DMS 273 (cell line): ENCODE results near the gene PCP4L1.
"Not testable (repeated sequence)": the region's sequence is repeated elsewhere in the genome, so short reads cannot be mapped to it uniquely, and the experiment has no call there.

Source experiments
- DNase-seq: peaks from one replicate; lab custom pipeline; 2025; ENCODE audit not compliant: unreplicated experiment; lab: John Stamatoyannopoulos, UW

The PCP4L1 gene

DNA sequence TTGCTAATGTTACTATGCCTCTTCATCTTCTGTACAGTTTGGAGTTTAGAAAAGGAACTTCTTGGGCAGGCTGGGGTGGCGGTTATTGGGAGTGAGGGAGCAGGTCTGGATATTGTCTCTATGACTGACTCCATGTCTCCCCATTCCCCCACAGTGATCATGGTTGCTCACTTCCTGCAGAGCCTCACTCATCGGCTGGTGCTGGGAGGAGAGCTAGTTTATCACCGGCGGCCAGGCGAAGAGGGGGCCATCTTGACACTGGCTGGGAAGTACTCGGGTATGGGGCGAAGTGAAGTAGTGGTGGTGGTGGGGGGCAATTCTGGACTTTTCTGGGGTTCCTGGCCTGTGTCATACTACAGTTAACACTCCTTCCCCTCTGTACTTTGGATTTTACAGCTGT lies 30.5 kb upstream of the PCP4L1 start:
- no peak for DNase-seq

GRCh38 chr1:161229896-161230295 lies 28.6 kb upstream of the PCP4L1 start:
- DNase-seq: peak; percentile 28

DNA sequence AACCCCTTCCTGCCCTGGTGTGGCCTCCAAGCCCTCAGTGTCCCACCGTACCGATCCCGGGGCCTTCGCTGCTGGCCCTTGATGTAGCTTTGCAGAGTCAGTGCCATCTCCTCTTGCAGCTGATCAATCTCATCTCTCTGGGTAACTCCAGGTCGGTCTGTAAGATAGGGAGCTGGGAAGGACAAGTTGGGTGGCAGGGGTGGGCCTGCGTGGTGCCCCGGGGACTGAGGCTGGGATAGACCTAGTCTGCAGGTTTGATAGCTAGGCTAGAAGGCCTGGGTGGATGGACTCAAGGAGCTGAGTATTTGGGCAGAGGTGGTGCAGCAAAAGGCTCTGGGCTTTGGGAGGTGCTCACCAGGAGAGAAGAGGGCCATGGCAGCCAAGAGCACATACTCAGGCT lies 27.8 kb upstream of the PCP4L1 start:
- no peak for DNase-seq

- DNase-seq: no peak
Measured at GRCh38 chr1:161233102-161233501, 25.4 kb upstream of the PCP4L1 start.

- DNase-seq: no peak
Measured at GRCh38 chr1:161235957-161236775, 22.4 kb upstream of the PCP4L1 start.

GRCh38 chr1:161238039-161238473 lies 20.5 kb upstream of the PCP4L1 start, which contains the start of gene NR1I3:
Gene NR1I3 (minus strand): TSS chr1:161238203. CDS start chr1:161236565, 1,638 bp downstream.
- DNase-seq: no peak

DNA sequence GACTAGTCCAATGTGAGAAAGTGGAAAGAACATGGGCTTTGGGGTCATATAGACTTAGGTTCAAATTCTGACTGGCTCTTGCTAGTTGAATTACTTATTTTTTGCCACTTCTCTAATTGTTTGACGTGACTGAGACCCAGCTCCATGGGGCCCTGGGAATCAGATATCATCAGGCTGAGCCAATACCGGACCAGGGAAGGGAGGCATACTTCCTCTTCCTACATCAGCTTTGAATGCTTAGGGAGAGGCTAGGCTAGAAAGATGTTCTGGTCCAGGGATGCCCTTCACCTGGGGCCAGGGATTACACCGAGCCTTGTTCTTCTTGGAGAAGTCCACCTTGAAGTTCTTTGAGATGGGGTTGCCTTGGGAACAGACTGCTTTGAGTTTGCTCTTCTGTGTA lies 16.9 kb upstream of the PCP4L1 start:
- no peak for DNase-seq

DNA sequence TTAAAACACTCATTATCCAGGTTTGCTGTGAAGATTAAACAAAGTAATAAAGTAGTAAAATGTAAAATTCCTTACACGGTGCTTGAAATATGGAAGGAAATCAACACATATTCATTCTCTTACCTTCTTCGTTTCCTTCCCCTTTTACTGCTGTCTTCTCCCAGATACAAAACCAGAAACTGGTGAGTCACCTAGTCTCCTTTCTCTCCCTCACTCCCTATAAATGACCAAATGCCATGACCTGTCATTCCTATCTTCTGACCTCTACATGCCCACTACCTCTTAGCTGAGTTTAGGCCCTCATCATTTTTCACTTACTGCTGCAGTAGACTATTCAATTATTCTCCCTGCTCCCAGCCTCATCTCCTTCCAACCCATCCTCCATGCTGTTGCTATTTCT lies 16.2 kb upstream of the PCP4L1 start:
- no peak for DNase-seq

DNA sequence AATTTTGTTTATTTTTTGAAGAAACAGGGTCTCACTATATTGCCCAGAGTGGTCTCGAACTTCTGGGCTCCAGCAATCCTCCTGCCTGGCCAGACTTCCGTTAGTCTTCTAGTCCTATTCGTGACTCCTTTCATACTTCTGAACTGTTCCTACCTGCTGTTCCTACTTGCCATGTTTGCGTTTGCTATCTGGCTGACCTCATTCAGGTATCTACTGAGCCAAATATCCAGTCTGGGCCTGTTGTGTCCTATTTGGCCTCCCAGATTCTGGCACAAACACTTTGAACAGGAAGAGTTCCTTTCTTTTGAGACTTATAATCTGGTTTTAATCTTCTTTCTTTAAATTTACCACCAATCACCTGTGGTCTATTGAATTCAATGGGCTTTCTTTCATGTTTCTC lies 13.7 kb upstream of the PCP4L1 start:
- no peak for DNase-seq

GRCh38 chr1:161250100-161250499 lies 8.4 kb upstream of the PCP4L1 start:
- not testable (repeated sequence) for DNase-seq

DNA sequence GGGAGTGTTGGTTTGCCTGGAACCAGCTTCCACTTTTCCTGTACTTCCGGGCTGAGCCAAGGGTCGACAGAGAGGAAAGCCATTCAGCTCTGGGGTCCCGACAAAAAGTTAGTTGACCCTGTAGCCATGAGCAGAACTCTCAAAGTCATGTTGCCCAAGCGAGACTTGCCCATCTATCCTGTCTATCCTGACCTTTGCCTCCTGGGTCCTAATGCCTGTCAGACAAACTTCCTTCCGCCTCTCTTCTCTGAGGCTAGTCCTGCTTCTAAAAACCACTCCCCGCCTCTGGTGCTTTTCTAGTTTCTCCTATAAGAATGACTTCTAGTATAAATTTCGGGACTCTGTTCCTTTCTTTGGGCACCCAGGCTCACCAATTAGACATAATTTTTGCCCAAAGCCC lies 7.7 kb upstream of the PCP4L1 start:
- no peak for DNase-seq

DNA sequence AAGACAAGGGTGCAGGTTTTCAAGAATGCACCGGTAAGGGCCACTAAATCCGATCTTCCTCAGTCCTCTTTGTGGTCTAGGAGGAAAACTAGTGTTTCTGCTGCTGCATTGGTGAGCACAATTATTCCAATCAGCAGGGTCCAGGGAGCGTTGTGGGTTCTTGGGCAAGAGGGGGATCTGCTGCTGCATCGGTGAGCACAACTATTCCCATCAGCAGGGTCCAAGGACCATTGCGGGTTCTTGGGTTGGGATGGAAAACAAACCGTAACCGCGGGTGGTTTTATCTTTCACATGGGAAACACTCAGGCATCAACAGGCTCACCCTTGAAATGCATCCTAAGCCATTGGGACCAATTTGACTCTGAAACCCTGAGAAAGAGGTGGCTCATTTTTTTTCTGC lies 7.0 kb upstream of the PCP4L1 start:
- DNase-seq: no peak

DNA sequence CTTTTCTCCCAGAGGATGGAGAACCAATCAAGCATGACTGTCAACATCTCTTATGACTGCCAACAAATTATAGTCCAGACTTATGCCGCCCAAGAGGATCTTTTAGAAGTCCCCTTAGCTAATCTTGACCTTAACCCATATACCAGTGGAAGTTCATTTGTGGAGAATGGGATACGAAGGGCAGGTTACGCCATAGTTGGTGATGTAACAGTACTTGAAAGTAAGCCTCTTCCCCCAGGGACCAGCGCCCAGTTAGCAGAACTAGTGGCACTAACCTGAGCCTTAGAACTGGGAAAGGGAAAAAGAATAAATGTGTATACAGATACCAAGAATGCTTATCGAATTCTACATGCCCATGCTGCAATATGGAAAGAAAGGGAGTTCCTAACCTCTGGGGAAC lies 3.2 kb upstream of the PCP4L1 start:
- not testable (repeated sequence) for DNase-seq

GRCh38 chr1:161255955-161256520 lies 2.5 kb upstream of the PCP4L1 start:
- not testable (repeated sequence) for DNase-seq

- peak; percentile 33 for DNase-seq
Measured at GRCh38 chr1:161257109-161257508, 1.4 kb upstream of the PCP4L1 start.

- DNase-seq: no peak
Measured at GRCh38 chr1:161259345-161259702, 779 bp downstream of the PCP4L1 start.

DNA sequence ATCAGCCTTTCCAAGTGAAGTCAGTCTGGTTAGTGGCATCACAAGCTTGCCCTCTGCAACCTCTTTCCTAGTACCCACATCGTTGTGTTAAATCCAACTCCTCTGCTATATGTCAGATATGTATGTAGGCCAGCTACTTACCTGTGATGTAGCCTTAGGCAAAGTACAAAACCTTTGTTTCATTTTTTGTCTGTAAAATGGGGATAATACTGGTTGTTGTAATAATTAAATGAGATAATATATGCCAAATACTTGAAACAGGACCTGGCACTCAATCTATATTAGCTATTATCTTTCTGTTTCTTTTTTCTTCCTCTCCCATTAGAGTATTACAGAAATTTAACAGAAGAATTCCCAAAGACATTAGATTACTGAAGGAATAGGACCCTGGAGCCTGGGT lies 1.2 kb downstream of the PCP4L1 start:
- DNase-seq: no peak

DNA sequence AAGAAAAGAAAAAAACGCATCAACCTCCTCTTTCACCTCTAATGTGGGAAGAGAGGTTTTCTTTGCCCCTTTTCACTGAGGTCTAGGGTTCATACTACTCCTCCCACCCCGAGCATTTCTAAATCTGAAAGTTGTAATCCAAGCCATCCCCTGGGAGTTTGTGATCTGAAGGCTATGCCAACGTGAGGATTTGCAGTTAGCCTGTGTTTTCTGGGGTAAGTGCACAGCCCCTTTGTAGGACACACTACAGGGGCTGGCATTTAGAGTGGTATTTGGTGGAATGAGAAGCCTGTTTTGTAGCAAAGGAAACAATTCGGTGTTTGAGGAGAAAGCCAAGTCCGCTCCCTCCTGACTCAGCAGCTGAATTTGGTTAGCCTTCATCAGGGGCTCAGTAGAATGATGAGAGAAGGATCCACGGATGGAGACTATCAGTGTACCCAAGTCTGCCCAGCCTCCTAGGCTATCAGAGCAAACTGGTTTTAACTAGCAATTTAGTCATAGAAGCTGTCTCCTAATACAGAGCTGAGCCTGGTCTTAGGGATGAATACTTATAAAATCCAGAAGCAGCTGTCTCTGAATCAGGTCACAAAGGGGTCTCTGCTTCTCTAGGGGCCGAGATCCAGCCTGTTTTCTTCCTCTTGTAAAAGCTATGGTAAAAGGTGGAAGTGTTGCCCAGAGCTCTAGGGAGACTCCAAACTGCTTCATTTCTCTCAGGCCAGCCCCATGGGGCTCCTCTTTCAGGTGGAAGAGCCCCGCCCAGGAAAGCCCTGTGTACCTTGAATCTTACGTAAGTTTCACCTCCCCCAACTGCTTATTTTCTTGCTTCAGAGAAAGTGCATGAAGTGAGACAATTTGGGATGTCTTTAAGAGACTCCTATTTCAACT lies 2.1 kb downstream of the PCP4L1 start:
- DNase-seq: peak; percentile 67

- peak; percentile 12 for DNase-seq
Measured at GRCh38 chr1:161261261-161262235, 3.0 kb downstream of the PCP4L1 start.

DNA sequence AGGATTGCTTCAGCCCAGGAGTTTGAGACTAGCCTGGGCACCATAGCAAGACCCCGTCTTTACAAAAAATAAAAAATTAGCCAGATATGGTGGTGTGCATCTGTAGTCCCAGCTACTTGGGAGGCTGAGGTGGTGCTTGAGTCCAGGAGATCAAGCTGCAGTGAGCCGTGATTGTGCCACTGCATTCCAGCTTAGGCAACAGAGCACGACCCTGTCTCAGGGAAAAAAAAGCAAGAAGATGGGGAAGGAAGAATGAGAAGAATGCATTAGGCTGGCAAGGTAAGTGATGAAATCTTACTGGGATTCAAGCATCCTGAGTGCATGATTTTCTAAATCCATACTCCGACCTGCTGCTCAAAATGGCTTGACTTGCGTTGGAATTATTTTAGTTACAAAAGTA lies 6.8 kb downstream of the PCP4L1 start:
- no peak for DNase-seq

DNA sequence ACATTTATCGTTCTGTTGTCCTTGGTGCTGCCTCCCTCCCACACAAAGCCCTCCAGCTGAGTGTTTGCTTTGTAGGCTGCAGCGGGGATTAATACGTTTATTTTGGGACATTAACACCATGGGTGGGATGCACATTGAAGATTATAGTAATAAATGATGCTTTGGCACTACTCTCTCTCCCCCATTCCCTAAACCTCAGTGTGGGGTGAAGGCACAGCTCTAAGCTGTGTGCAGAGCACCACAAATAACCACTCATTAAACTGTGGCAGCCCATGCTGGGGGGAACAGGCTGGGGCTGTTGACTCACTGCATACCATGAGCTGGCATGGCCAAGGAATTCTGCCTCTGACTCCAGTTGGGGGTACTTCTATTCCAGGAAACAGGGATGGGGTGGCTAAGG lies 7.7 kb downstream of the PCP4L1 start:
- DNase-seq: no peak
